HCT116 (cell line): ENCODE measurements around the gene ACADVL. TPM values are rescaled to one million over a fixed set of nuclear protein-coding genes. Genes with fewer than 3 reads are reported as not detected.

ENCODE experiments used
- ATAC-seq: fragments of 200-7000 bp; cut with Tn5 transposase; 2 replicates; pipeline ENCODE4 v1.9.1; 2020; ENCODE audit warnings: mild to moderate bottlenecking, moderate library complexity
- BruUV-seq: library from RNA; stranded (reverse); fragments of 400-500 nt; replicated peaks from 2 replicates; lab custom pipeline; 2021; lab: Mats Ljungman, UMichigan
- CTCF ChIA-PET: fragments of 300-600 bp; sonication (Branson Sonifier 250); formaldehyde crosslinking; loops from one replicate; lab custom pipeline; 2021; ENCODE audit warnings: antibody characterized with exemption; lab: Charles Lee
- POLR2A ChIA-PET: fragments of 300-600, 350-600 bp; sonication (Branson Sonifier 250); formaldehyde crosslinking; loops from one replicate; lab custom pipeline; 2021; ENCODE audit warnings: antibody characterized with exemption; lab: Charles Lee
- RAD21 ChIA-PET, 2 experiments: fragments of 300-600 bp; sonication (Branson Sonifier 250); formaldehyde crosslinking; loops; one replicate each; lab custom pipeline; 2023; ENCODE audit warnings: low total read pairs in 2 of 2; ENCODE audit not compliant: uncharacterized antibody in 2 of 2, unreplicated experiment in 2 of 2, low non-redundant PET in 1 of 2; lab: Charles Lee
- DNase-seq: peaks from one replicate; pipeline ENCODE4 v3.0.0-alpha.2; 2010; ENCODE audit warnings: low read depth, low spot score
- H2AFZ ChIP-seq: fragments of 200-600 bp; shearing (Covaris generic), sonication (generic); 2 replicates; pipeline ENCODE4 v1.6.1; 2017; ENCODE audit warnings: low read depth, mixed run types, mixed read lengths, antibody characterized with exemption, low read length; ENCODE audit not compliant: poor library complexity, severe bottlenecking
- H3K27ac ChIP-seq: 2 replicates; pipeline ENCODE4 v1.5.1; 2012; ENCODE audit warnings: low read depth, low read length
- H3K27me3 ChIP-seq: fragments of 200-600 bp; sonication (generic); 2 replicates; pipeline ENCODE4 v1.6.1; 2016; ENCODE audit warnings: mixed run types, low read length, mixed read lengths; ENCODE audit not compliant: insufficient read depth
- H3K36me3 ChIP-seq, 2 experiments: fragments of 200-500 bp in 1 of 2; fragments of 200-600 bp in 1 of 2; sonication (Bioruptor generic) in 1 of 2; sonication (generic) in 1 of 2; 2 replicates each; pipeline versions ENCODE4 v1.5.1 to v1.6.1; 2014 to 2016; ENCODE audit warnings: low read length in 2 of 2, inconsistent platforms in 1 of 2, mixed read lengths in 1 of 2, mixed run types in 1 of 2; ENCODE audit not compliant: insufficient read depth in 2 of 2, control insufficient read depth in 1 of 2
- H3K4me1 ChIP-seq, 2 experiments: fragments of 200-600 bp in 1 of 2; sonication (generic) in 1 of 2; 2 replicates each; pipeline versions ENCODE4 v1.5.1 to v1.6.1; 2012 to 2017; ENCODE audit warnings: low read length in 2 of 2, inconsistent platforms in 1 of 2, mild to moderate bottlenecking in 1 of 2, mixed read lengths in 1 of 2, mixed run types in 1 of 2, moderate library complexity in 1 of 2; ENCODE audit not compliant: insufficient read depth in 2 of 2, control insufficient read depth in 1 of 2
- H3K4me2 ChIP-seq: fragments of 200-600 bp; sonication (generic); 2 replicates; pipeline ENCODE4 v1.6.1; 2017; ENCODE audit warnings: mixed run types, low read length, mixed read lengths
- H3K4me3 ChIP-seq, 2 experiments: fragments of 200-600 bp in 1 of 2; sonication (generic) in 1 of 2; replicated peaks in 1 of 2; 2 replicates each; pipeline ENCODE4 v1.5.1; 2011 to 2016; ENCODE audit warnings: low read length in 2 of 2, control low read depth in 1 of 2, low read depth in 1 of 2, mild to moderate bottlenecking in 1 of 2, mixed read lengths in 1 of 2, mixed run types in 1 of 2
- H3K79me2 ChIP-seq: fragments of 200-600 bp; sonication (generic); 2 replicates; pipeline ENCODE4 v1.6.1; 2017; ENCODE audit warnings: mild to moderate bottlenecking, mixed run types, low read length, moderate library complexity, mixed read lengths; ENCODE audit not compliant: insufficient read depth
- H3K9ac ChIP-seq: fragments of 200-600 bp; sonication (generic); 2 replicates; pipeline ENCODE4 v1.6.1; 2016; ENCODE audit warnings: low read length, mixed read lengths
- H3K9me2 ChIP-seq: fragments of 200-600 bp; sonication (generic), shearing (Covaris generic); 2 replicates; pipeline ENCODE4 v1.6.1; 2017; ENCODE audit warnings: mixed run types, mild to moderate bottlenecking, moderate library complexity; ENCODE audit not compliant: insufficient read depth
- H3K9me3 ChIP-seq, 2 experiments: fragments of 200-500 bp in 1 of 2; fragments of 200-600 bp in 1 of 2; sonication (Bioruptor generic) in 1 of 2; sonication (generic) in 1 of 2; 2 replicates each; pipeline ENCODE4 v1.6.1; 2014 to 2017; ENCODE audit warnings: low read length in 2 of 2, mixed read lengths in 2 of 2, inconsistent platforms in 1 of 2, low read depth in 1 of 2, mild to moderate bottlenecking in 1 of 2, mixed run types in 1 of 2, moderate library complexity in 1 of 2; ENCODE audit not compliant: control insufficient read depth in 1 of 2, insufficient read depth in 1 of 2
- H4K20me1 ChIP-seq: fragments of 200-600 bp; sonication (generic), shearing (Covaris generic); 2 replicates; pipeline ENCODE4 v1.6.1; 2017; ENCODE audit warnings: mixed run types, mild to moderate bottlenecking, moderate library complexity; ENCODE audit not compliant: insufficient read depth
- EZH2phosphoT487 ChIP-seq: fragments of 200-600 bp; IDR thresholded peaks from 2 replicates; pipeline ENCODE4 v1.6.1; 2018; ENCODE audit warnings: antibody characterized with exemption, borderline replicate concordance
- JUND ChIP-seq: IDR thresholded peaks from 2 replicates; pipeline ENCODE4 v1.6.1; 2012
- RAD21 ChIP-seq: IDR thresholded peaks from 2 replicates; pipeline ENCODE4 v1.6.1; 2012; ENCODE audit warnings: low read depth, mild to moderate bottlenecking
- SRF ChIP-seq: IDR thresholded peaks from 2 replicates; pipeline ENCODE4 v1.6.1; 2012; ENCODE audit warnings: low read depth
- ZFX ChIP-seq: fragments of 450-650 bp; IDR thresholded peaks from 2 replicates; pipeline ENCODE4 v1.6.1; 2017
- intact Hi-C: fragments of 100-400 bp; cut with micrococcal nuclease; formaldehyde crosslinking; loops from 2 replicates; pipeline ENCODE4 v1.10.0; 2022
- total RNA-seq: library from RNA; stranded (reverse); gene quantifications from one replicate; pipeline ENCODE4 v1.2.1, GENCODE V29; 2021; ENCODE audit not compliant: unreplicated experiment
- TF ChIP-seq, protein P1 (sequence below): IDR thresholded peaks from 2 replicates; pipeline ENCODE4 v1.6.1; 2012; ENCODE audit warnings: low read depth

Gene ACADVL
- total RNA-seq, 1 experiment from 2014 or later: 554 TPM

DNA sequence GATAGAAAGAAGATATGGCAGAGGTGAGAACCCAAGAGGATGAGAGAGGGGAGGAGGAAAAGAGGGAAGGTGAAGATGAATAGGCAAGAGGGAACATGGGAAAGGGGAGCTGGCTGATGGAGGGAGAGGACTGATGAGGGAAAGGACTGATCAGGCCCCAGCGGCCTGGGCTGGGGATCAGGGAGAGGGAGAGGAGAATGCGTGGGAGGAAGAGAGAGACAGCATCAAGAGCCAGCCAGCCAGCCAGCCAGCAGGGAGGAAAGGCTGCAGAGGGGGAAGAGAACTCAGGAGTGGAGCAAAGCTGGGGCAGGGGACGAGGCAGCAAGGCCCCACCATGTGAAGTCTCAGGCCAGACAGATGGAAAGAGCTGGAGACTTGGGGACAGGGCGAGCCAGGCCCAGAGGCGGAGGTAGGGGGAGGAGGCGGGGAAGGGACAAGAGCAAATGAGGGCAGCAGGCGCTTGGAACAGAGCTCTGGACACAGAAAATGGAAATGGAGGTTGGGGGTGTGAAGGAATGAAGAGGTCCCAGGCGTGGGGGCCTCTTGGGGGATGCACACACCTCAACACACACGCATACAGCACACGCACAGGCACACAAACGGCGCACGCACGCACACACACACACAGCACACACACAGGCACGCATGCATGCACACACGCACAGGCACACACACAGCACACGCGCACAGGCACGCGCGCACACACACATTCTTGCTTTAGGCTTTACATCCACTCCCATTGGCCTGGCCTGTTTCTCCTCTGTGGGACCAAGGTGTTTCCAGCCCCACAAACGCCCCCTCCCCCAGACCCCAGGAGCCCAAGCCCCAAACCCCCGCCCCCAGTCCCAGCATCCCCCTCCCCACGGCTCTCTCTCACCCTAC, 12.4 kb upstream of the ACADVL start:
- ChIA-PET CTCF (no interaction called here), RAD21 (no interaction called here), POLR2A (no interaction called here)
- Histone ChIP-seq H3K36me3 (no peaks in the 10 kb centered on the region), H3K27ac (no peak overlapping the region), H3K4me2 (no peak overlapping the region), H3K4me3 (no peak overlapping the region), H3K9me3 (no peaks in the 10 kb centered on the region), H4K20me1 (no peaks in the 10 kb centered on the region), H3K4me1 (peaks cover 3 to 12% of the 10 kb centered on the region in 2 experiments; a peak in 3 of 4 replicates), H3K9ac (no peak overlapping the region), H3K9me2 (no peaks in the 10 kb centered on the region), H2AFZ (no peak overlapping the region), H3K27me3 (no peaks in the 10 kb centered on the region), H3K79me2 (no peaks in the 10 kb centered on the region)
- BruUV-seq: no TSS peak
- intact Hi-C loops: no loop called here
- no peak for DNase-seq
- ATAC-seq: no peak
- TF ChIP-seq SRF (no peak), EZH2phosphoT487 (no peak), JUND (no peak), ZFX (no peak), RAD21 (no peak)
- TF ChIP-seq, protein P1, sequence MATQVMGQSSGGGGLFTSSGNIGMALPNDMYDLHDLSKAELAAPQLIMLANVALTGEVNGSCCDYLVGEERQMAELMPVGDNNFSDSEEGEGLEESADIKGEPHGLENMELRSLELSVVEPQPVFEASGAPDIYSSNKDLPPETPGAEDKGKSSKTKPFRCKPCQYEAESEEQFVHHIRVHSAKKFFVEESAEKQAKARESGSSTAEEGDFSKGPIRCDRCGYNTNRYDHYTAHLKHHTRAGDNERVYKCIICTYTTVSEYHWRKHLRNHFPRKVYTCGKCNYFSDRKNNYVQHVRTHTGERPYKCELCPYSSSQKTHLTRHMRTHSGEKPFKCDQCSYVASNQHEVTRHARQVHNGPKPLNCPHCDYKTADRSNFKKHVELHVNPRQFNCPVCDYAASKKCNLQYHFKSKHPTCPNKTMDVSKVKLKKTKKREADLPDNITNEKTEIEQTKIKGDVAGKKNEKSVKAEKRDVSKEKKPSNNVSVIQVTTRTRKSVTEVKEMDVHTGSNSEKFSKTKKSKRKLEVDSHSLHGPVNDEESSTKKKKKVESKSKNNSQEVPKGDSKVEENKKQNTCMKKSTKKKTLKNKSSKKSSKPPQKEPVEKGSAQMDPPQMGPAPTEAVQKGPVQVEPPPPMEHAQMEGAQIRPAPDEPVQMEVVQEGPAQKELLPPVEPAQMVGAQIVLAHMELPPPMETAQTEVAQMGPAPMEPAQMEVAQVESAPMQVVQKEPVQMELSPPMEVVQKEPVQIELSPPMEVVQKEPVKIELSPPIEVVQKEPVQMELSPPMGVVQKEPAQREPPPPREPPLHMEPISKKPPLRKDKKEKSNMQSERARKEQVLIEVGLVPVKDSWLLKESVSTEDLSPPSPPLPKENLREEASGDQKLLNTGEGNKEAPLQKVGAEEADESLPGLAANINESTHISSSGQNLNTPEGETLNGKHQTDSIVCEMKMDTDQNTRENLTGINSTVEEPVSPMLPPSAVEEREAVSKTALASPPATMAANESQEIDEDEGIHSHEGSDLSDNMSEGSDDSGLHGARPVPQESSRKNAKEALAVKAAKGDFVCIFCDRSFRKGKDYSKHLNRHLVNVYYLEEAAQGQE: no peak
- TF ChIP-seq, all 23 proteins: peak for 0
